ENCODE results near the gene ACOT13.
"Not testable (repeated sequence)": the region's sequence is repeated elsewhere in the genome, so short reads cannot be mapped to it uniquely, and the experiment has no call there.

ACOT13 gene

GRCh38 chr6:24692848-24693592, 26.1 kb downstream of the ACOT13 start:
- no peak for DNase-seq

GRCh38 chr6:24694198-24694597, 27.3 kb downstream of the ACOT13 start:
- DNase-seq, result no peak

- peak; percentile 58 for DNase-seq
These were observed 28.8 kb downstream of the ACOT13 start for GRCh38 chr6:24695635-24696034.

GRCh38 chr6:24696097-24696496, 29.2 kb downstream of the ACOT13 start:
- no peak for DNase-seq

- no peak for DNase-seq
These were observed 32.9 kb downstream of the ACOT13 start for GRCh38 chr6:24699521-24700359.

- DNase-seq, result no peak
These were observed 35.9 kb downstream of the ACOT13 start for GRCh38 chr6:24702720-24703282.

GRCh38 chr6:24704468-24704867, 37.6 kb downstream of the ACOT13 start:
- no peak for DNase-seq

GRCh38 chr6:24708612-24709011, 41.7 kb downstream of the ACOT13 start:
- no peak for DNase-seq

GRCh38 chr6:24709014-24709711, 42.3 kb downstream of the ACOT13 start:
- no peak for DNase-seq

- no peak for DNase-seq
These were observed 43.8 kb downstream of the ACOT13 start for GRCh38 chr6:24710519-24711303.

GRCh38 chr6:24716602-24717148, 49.8 kb downstream of the ACOT13 start:
- DNase-seq, result not testable (repeated sequence)

GRCh38 chr6:24718449-24719124, 51.7 kb downstream of the ACOT13 start:
- DNase-seq, result no peak

- DNase-seq, result no peak
These were observed 52.5 kb downstream of the ACOT13 start, which contains the start of gene C6orf62 for GRCh38 chr6:24719125-24719971. C6orf62 (minus strand) TSS chr6:24719154; CDS start chr6:24718668, 486 bp downstream.

GRCh38 chr6:24720131-24720603, 53.3 kb downstream of the ACOT13 start:
- DNase-seq, result no peak

- peak; percentile 100 for DNase-seq
These were observed 54.0 kb downstream of the ACOT13 start for GRCh38 chr6:24720604-24721460.

GRCh38 chr6:24721461-24722215, 54.8 kb downstream of the ACOT13 start:
- DNase-seq, result peak; percentile 82

- no peak for DNase-seq
These were observed 56.4 kb downstream of the ACOT13 start for GRCh38 chr6:24723270-24723669.

- not testable (repeated sequence) for DNase-seq
These were observed 63.8 kb downstream of the ACOT13 start for GRCh38 chr6:24730653-24731052.
